ENCODE data around the gene PRKCH.

Gene PRKCH

GRCh38 chr14:61545726-61546455 is 224.5 kb downstream of the PRKCH start:
- H3K27ac ChIP-seq (ENCODE audit: extremely low read depth, low read depth, low read length), result no peak overlapping the region
- H3K36me3 ChIP-seq (ENCODE audit: control insufficient read depth in 2 of 2, insufficient read depth in 1 of 2, low read length in 2 of 2), result peaks cover 0 to 22% of the 10 kb centered on the region in 2 experiments
- TF ChIP-seq ZNF623 (tag by site-specific recombination; IDR thresholded peaks at IDR 0.05), result no peak
- no peak for TF ChIP-seq ZNF692 (tag by site-specific recombination; IDR thresholded peaks at IDR 0.05)
- TF ChIP-seq ZBTB49 (tag by site-specific recombination; IDR thresholded peaks at IDR 0.05; ENCODE audit: low read depth), result no peak
- TF ChIP-seq ZNF596 (tag by site-specific recombination; IDR thresholded peaks at IDR 0.05), result no peak
- TF ChIP-seq CTCF (tag by site-specific recombination; IDR thresholded peaks at IDR 0.05), result no peak
- TF ChIP-seq ZNF214 (tag by site-specific recombination; IDR thresholded peaks at IDR 0.05; ENCODE audit: borderline replicate concordance), result no peak
- TF ChIP-seq SP3 (tag by site-specific recombination; IDR thresholded peaks at IDR 0.05), result no peak
- no peak for TF ChIP-seq ZNF24 (tag by site-specific recombination; IDR thresholded peaks at IDR 0.05)
- TF ChIP-seq ZNF398 (tag by site-specific recombination; IDR thresholded peaks at IDR 0.05), result no peak
- no peak for TF ChIP-seq ZNF658 (tag by site-specific recombination; IDR thresholded peaks at IDR 0.05)
- no peak for TF ChIP-seq ZNF391 (tag by site-specific recombination; IDR thresholded peaks at IDR 0.05; ENCODE audit: borderline replicate concordance, low read depth)
- no peak for TF ChIP-seq INSM2 (tag by site-specific recombination; IDR thresholded peaks at IDR 0.05)
- TF ChIP-seq ZNF488 (tag by site-specific recombination; IDR thresholded peaks at IDR 0.05), result no peak
- no peak for TF ChIP-seq ZFHX2 (tag by site-specific recombination; conservative IDR thresholded peaks at IDR 0.05)
- TF ChIP-seq ZNF626 (tag by site-specific recombination; IDR thresholded peaks at IDR 0.05), result no peak
- TF ChIP-seq GFI1B (tag by site-specific recombination; IDR thresholded peaks at IDR 0.05), result no peak
- no peaks in the 10 kb centered on the region for H3K9me3 ChIP-seq (ENCODE audit: control insufficient read depth, insufficient read depth, low read depth, low read length)
- POLR2A ChIA-PET, result no interaction called here
- no peaks in the 10 kb centered on the region for H3K4me1 ChIP-seq (ENCODE audit: control insufficient read depth, insufficient read depth, low read length)
- no peak overlapping the region for H3K4me3 ChIP-seq (ENCODE audit: low read depth, low read length)
- CTCF ChIA-PET, result interaction anchor here (1.0 to 1.2 kb wide), 3 partner anchors 13 to 89 kb away, joined by 3 to 4 read pairs (median 3); no protein-coding TSS in a partner anchor
